ENCODE data around the gene CLIC4. TPM values are rescaled to one million over a fixed set of nuclear protein-coding genes. Genes with fewer than 3 reads are reported as not detected.

Gene CLIC4
- total RNA-seq, 1 experiment from 2014 or later = 217 TPM

DNA sequence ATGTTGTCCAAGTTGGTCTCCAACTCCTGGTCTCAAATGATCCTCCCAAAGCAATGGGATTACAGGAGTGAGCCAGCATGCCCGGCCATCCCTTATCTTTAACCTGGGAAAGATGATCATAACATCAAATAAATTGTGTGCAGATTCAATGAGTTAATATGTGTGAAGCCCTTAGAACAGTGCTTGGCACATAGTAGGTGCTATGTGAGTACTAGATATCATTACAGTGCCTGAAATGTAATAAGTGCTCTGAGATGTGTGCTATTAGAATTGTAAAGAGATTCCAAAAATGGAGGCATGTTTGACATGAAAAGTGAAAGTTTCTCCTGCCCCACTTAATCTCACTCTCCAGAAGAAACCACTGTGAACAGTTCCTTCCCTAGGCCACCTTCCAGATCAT is 113.0 kb downstream of the CLIC4 start:
- DNase-seq (ENCODE audit: low spot score) = no peak

DNA sequence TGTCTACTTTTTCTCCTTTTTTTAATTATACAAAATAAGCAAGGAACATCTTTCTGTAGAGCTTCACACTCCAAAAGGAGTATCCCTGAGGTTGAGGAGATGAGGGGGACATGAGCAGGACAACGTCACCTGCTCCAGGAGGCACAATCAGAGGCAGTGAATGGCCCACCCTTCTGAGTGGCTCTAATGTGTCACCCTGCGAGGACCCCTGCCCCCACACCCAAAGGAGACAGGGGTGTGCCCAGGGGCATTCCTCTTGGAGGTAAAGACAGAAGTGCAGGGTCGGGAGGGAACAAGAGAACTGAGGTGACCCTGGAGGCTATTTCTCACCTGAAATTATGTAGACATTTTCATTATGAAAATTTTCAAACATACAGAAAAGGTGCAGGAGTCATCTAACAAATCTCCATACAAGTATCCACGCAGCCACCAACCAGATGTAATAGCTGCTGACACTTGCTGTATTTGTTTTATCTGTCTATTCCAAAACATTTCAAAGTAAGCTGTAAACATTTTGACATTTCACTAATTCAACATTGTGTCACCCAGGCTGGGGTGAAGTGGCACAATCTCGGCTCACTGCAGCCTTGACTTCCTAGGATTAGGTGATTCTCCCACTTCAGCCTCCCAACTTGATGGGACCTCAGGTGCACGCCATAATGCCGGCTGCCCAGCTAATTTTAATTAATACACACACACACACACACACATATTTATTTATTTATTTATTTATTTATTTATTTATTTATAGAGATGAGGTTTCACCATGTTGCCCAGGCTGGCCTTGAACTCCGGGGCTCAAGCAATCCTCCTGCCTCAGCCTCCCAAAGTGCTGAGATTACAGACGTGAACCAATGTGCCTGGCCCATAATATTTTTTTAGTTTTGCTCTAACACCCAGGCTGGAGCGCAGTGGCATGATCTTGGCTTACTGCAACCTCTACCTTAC is 114.1 kb downstream of the CLIC4 start:
- no peak for DNase-seq (ENCODE audit: low spot score)

DNA sequence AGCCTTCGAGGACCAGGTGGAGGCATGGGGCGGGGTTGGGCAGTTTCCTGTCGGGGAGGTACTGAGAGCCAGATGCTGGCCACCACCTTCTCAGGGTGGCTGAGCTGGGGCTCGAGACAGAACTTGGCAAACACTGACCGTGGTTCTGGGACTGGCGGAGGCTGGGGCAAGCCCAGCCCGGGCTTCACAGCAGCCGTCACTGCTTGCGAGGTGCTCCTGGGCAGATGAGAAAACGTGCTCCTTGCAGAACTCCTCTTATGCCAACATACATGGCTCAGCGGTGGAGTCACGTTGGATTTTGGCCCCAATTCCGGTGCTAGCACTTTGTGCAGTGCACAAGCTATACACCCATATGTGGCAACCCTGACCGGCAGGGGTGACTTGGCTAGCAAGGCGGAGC is 115.6 kb downstream of the CLIC4 start:
- no peak for DNase-seq (ENCODE audit: low spot score)

DNA sequence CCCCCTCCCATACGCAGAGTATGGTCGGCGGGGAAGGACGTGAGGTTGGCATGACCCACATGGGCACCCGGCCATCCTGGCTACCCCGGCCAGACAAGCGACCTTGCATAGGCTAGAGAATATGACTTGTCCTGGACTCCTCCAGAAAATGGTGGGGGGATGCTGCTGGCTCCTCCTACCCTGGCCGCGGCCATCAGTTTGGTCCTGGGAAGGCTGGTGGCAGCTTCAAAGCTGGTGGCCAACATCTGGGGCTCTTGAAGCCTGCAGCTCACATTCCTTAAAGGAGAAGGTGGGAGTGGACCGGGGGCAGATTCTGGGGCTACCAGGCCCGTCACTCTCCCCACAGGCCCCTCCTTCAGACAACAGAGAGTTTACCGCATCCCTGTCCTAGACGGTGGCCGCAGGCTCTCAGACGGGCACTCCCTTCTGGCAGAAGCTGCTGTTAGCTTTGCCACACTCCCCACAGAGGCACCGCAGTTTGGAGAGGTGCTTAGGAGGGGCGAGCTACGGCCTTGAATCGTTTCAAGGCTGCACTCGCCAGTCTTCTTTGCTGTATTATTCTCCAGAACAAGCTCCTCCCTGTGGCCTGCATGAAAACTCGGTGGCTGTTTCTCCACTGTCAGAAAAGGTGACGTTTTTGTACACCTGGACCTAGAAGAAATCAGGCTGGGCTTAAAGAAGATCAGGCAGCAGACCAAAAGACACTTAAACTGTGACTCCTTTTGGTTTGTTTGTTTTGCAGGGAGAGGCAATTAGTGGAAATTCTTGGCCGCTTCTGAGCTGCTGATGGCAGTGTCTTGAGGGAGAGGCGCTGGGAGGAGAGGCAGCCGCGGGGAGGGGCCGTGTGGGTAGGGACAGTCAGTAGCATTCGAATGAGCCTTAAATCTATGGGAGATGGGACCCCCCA is 116.8 kb downstream of the CLIC4 start:
- no peak for DNase-seq (ENCODE audit: low spot score)

DNA sequence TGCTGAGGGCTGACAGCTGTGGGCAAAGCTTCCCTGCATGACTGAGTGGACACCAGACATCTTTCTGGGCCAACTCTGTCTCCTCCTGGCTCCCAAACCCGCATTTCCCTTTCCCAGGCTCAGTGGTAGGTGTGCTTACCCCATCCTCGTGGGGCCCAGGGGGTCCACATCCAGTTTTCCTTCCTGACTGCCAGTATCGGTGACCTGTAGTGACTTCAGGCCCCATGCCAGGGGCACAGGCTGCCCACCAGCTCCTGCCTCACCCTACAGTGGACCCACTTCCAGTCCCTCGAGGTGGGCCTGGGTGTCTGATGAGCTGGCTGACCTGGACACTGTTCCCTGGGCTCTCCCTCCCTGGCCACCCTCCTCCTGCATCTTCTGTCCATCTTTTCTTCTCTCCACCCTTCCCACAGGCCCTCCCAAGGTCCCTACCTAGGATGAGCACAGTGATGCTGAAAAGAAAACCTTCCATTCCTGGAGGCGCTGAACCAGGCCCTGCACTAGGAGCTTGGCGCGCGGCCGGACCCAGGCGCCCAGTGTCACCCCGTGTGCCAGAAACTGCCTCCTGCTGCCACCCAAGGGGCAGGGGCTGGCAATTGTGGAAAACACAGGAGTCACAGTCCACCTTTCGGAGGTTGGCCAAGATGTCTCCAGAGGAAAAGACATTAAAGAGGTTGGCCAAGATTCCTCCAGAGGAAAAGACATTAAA is 117.7 kb downstream of the CLIC4 start:
- DNase-seq (ENCODE audit: low spot score) = no peak

DNA sequence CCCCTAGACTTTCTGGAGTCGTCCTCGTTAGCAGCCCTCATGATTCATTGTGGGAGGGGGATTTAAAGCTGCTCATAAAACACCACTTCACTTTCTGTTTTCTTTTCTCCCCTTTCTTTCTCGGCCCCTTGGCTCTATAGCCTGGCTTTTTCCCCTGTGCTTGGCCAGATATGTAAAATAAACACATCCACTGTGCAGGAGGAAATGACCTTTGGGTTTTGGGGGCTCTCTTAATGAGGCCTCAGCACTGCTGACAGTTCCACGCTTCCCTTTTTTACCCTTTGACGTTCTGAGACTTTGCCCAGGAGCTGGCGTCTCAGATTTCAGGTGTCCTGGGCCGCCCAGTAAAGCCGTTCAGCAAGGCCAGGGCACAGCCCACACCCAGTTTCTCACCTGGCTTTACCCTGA is 119.1 kb downstream of the CLIC4 start:
- no peak for DNase-seq (ENCODE audit: low spot score)

DNA sequence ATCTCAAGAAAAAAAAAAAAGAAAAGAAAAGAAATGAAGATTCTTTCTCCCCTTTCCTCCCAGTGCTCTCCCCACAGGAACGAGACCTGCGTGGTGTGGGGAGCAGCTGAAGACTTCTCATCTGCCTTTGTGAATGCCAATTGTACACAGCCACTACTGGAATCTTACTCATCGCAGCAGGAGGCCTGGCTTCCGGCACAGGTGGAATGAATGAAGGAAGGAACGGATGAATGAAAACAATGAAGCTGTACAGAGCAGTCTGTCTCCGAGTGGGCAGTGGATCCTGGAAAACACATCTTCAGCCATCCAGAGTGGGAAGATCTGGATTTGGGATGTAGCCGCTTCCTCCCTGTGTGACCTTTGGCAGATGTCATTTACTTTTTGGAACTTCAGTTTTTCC is 119.9 kb downstream of the CLIC4 start:
- DNase-seq (ENCODE audit: low spot score) = no peak

DNA sequence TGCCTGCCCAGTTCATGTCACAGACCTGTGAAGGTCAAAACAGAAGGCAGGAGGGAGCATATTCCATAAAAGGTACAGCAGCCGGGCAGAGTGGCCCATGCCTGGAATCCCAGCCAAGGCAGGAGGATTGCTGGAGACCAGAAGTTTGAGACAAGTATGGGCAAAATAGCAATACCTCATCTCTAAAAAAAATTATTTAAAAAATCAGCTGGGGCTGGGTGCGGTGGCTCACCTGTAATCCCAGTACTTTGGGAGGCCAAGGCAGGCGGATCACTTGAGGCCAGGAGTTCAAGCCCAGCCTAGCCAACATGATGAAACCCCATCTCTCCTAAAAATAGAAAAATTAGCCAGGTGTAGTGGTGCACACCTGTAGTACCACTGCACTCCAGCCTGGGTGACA is 120.3 kb downstream of the CLIC4 start:
- no peak for DNase-seq (ENCODE audit: low spot score)

DNA sequence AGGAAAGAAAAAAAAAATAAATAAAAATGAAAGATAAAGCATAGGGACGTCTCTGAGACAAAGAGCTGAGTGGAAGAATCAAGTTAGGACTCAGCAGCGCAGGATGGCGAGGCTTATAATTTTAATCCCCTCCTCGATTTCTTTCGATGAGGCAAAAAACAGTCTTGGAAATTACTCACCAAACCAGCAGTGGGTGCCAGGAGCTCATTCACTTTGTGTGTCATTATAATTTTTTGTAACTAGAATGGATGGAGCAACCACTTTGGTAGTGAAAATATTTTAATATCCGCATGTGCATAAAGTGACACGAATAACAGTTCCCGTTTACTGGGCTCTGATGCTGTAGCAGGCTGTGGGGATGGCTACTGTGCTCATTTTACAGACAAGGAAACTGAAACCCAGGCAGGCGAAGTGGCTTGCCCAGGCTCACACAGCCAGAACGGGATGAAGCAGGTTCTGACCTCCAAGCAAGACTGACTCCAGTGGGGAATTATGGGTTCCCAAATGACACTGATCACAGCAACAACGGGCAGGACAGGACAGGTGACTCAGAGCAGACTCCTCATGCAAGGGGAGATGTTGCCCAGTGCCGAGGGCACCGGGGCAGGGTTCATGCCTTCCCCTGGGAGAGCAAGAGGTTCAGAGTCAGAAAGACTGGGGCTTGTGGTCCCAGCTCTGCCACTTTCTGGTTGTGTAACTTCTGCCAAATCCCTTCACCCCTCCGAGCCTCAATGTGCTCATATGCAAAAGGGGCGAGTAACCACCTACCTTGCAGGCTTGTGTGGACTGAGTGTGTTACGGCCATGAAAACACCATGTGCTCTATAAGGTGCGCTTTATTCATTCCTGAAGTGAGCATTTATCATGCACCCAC is 121.2 kb downstream of the CLIC4 start:
- DNase-seq (ENCODE audit: low spot score) = no peak

DNA sequence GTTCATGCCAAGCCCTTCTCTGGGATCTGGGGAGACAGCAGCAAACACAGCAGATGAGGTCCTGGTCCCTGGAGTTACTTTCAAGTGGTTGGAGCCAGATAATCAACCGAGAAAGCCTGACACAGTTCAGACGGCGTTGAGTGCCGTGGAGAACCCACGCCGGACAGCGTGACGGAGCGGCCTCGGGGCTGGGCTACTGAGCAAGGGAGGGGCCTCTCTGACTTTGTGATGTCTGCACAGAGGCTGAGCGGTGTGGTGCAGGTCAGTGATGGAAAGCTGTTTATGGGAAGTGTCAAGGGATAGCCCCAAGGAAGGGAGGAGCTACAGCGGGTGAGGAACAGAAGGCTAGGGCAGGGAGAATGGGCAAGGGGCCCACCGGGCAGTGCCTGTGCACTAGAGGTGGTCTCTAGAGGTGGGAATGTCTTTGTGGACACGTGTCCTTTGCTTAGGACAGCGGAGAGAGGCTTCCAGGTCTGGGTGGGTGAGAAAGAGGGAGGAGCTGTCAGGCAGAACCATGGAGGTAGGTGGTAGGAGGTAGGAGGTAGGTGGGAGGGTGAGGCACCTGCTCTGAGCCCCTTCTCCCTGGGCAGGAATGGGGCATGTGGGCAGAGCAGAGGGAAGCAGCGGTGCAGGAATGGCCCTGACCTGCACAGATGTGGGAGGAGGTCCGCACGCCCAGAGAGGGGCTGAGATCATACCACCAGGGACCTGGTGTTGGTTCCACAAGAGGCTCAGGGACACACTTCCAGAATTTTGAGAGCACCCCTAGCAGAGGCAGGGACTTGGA is 122.0 kb downstream of the CLIC4 start:
- DNase-seq (ENCODE audit: low spot score) = no peak

DNA sequence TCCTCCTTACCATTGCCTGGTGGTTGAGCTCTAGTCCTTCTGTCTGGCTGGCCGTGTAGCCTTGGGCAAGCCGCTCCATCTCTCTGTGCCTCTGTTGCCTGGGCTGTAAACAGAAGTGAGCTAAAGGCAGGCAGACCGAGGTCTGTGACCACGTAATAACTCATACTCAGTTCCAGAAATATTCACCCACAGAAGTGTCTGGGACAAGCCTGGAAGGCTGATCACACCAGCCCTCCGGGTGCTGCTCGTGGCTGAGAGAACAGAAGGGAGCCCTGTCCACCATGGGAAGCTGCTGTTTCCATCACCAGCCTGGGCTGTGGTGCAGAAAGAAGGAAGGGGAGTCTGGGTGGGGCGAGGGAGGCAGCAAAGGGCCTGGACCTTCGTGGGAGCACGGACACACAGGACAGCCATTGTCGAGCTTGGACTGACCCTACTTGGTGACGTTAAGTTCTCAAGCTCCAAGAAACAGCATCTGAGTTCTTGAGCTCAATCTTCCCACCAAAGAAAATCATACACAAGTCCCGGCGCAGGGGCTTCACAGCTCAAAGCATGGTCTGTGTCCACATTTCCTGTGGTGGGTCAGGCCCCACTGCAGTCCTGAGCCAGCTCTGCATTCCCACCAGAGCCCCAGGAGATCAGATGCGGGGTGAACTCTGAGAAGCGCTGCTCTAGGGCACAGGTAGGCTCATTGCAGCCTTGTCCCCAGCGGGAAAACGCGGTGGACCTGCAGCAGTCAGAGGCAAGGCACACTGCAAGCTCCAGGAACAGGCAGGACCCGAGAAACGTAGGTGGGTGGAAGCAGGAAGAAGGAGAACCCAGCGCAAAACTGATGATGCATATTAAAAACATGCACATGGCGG is 123.0 kb downstream of the CLIC4 start:
- DNase-seq (ENCODE audit: low spot score) = no peak

DNA sequence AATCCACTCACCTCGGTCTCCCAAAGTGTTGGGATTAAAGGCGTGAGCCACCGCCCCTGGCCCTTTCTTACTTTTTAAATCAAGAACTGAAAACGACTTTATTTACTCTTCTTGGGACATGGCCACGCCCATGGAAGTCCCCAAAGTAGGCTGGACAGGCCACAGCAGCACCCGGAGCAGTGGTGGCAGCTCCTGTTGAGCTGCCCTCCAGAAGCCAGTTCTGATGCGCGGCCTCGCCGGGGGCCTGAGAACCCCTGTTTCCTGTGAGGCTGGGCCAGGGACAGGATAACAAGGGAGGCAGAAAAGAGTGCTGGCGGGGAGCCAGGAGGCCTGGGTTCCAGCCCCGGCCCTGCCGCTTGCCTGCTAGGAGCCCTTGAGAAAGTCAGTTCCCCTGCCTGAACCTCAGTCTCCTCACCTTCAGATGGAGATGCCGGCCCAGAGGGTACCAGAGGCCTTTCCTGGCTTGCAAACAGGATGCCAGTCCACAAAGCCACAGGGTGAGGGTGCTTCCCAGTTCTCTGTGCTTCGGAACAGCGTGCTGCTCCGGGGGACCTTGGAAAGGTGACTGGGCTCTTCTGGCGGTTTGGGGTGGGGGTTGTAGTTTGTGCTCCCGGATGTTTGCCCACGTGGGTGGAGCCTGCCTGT is 125.4 kb downstream of the CLIC4 start:
- DNase-seq (ENCODE audit: low spot score) = no peak

DNA sequence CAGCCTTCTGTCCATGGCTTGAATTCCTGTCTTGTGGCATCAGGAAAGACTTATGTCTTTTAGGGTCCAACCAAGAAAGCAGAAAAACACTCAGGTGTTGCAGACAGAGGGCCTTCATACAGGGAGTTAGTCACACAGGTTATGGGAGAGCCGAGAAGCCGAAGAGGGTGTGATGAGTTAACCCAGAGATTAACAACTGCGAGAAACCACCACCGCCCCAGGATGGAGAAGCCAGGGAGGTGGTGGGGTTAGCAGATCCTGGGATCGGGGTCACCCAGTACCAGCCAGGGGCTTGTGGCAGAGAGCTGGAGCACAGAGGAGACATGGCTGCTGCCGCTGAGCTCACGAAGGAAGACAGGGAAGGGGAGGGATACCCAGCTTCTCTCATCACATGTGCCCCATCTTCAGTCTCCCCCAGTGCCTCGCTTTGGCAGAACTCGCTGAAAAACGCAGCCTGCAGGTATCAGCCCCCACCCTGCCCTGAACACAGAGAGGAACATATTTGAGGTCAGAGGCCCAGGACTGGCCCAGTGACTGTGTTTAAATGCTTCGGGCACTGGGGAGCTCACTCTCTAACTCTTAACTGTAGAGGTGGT is 126.2 kb downstream of the CLIC4 start:
- no peak for DNase-seq (ENCODE audit: low spot score)

DNA sequence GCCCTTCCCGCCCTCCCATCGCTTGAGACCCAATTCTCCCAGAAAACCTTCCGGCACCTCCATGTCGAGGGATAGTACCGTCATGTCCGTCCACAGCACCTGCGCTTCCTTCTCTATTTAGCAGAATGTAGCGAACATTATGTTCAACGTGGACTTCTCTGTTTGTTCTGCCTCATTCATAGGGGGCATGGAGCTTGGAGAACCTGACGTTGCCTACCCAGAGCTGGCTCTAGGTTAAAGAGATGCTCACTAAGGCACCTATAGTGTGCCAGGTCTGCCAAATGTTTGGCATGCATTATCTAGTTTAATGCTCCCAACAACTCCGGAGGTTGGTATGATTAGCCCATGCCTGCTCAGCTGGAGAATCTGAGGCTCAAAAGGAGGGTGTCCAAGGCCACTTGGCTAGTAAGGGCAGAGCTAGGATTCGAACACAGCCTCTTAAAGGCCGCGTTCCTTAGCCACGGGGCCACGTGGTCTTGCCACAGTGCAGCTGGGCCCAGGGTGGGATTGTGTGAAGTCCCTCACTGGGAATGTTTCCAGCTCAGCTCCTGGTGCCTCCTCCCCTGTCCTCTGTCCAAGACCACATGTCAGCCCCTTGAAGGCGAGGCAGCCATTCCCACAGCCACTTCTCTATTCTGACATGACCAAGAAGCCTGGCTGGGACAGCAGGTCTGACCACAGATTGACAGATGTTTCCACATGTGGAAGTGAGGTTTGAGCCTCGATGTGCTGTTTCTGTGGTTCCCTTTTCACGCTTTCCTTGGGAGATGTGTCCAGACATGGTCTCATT is 127.0 kb downstream of the CLIC4 start:
- DNase-seq (ENCODE audit: low spot score) = no peak

DNA sequence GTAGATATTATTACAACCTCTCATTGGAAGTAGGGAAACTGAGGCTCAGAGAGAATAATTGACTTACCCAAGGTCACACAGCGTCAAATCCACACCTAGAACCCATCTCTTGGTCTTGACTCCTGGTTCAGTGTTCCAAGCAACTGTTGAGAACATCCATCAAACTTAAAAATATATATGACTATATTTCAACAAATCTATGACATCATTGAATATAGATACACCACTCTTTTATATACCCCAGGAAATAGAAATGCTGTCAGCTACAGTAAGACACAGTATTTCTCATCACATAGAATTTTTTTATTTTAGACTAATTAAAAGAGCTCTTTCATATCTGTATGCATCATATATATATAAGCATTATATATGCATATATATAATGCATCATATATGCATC is 127.9 kb downstream of the CLIC4 start:
- DNase-seq (ENCODE audit: low spot score) = no peak

DNA sequence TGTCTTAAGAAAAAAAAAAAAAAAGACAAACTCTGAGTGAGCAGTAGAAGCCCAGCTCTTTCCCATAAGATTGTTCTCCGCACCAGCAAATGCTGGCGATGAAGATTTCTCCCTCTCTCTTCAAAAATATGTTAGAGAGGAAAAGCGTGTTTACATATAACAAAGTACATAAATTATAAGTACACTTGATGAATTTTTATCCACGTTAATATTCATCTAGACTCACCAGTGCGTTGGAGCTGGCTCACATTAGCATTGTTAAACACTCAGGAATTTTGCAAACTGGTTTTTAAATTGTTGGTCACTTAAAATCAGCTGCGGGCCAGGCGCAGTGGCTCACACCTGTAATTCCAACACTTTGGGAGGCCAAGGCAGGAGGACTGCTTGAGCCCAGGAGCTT is 128.8 kb downstream of the CLIC4 start:
- DNase-seq (ENCODE audit: low spot score) = no peak

DNA sequence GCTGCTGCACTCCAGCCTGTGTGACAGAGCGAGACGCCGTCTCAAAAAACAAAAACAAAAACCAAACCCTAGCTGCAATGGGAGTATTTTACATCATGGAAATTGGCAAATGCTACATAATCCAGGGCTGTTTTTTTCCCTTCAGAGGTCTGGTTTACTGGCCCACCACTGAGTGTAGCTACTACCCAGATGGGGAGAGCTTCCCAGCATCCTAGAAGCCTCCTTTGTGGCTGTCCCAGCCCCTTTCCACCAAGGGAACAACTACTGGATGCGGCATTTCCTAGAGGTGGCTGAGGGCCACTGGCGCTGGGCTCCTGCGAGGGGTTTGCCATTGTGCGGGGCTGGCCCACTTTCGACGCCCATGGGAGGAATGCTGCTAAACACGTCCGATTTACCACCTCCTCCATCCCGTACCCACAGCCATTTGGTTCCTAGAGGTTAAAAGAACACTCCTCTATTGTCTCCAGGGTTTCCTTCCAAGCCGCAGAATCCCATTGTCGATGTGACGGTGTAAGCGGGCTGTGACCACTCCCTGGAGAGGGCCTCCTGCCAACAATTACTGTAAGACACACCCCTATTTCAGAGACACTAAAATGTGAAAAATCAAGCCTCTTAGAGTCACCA is 129.5 kb downstream of the CLIC4 start:
- DNase-seq (ENCODE audit: low spot score) = no peak

Measured in H4 (cell line).